GM12875 (cell line): ENCODE results near the gene CA10.

Experiments
- H3K4me3 ChIP-seq: one replicate; pipeline ENCODE4 v1.5.1; 2011; ENCODE audit warnings: low read depth, low read length, control low read depth
- TF ChIP-seq, protein P1 (sequence below): IDR thresholded peaks from 2 replicates; pipeline ENCODE4 v1.5.1; 2011; ENCODE audit warnings: low read depth, mild to moderate bottlenecking, control low read depth, inconsistent platforms, low read length, moderate library complexity, borderline replicate concordance; ENCODE audit not compliant: insufficient read depth

CA10 gene

DNA sequence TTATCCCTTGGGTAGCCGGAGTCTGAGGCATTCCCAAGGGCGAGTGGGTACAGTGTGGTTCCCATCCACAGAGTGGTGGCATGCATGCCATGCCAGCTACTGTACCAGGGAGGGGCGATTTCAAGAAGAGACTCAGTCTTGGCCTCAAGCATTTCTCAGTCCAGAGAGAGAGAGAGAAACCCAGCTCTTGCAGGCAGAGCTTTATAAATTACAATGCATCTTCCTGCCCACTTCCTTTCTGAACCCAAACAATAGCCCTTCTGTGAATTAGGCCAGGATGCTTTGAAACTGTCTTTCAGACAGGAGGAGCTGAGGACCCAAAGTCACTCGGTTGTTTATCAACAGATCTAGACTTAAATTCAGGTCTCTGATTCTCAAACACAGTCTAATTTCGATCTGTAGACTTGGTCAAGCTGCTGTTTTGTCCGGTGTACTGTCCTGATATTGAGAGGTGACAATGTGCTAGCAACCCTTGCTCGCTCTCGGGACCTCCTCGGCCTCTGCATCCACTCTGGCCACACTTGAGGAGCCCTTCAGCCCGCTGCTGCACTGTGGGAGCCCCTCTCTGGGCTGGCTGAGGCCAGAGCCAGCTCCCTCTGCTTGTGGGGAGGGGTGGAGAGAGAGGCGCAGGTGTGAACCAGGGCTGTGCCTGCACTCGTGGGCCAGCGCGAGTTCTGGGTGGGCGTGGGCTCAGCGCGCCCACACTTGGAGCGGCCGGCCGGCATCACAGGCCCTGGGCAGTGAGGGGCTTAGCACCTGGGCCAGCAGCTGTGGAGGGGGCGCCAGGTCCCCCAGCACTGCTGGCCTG, 490.2 kb downstream of the CA10 start:
- TF ChIP-seq, protein P1, sequence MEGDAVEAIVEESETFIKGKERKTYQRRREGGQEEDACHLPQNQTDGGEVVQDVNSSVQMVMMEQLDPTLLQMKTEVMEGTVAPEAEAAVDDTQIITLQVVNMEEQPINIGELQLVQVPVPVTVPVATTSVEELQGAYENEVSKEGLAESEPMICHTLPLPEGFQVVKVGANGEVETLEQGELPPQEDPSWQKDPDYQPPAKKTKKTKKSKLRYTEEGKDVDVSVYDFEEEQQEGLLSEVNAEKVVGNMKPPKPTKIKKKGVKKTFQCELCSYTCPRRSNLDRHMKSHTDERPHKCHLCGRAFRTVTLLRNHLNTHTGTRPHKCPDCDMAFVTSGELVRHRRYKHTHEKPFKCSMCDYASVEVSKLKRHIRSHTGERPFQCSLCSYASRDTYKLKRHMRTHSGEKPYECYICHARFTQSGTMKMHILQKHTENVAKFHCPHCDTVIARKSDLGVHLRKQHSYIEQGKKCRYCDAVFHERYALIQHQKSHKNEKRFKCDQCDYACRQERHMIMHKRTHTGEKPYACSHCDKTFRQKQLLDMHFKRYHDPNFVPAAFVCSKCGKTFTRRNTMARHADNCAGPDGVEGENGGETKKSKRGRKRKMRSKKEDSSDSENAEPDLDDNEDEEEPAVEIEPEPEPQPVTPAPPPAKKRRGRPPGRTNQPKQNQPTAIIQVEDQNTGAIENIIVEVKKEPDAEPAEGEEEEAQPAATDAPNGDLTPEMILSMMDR, result no peak

DNA sequence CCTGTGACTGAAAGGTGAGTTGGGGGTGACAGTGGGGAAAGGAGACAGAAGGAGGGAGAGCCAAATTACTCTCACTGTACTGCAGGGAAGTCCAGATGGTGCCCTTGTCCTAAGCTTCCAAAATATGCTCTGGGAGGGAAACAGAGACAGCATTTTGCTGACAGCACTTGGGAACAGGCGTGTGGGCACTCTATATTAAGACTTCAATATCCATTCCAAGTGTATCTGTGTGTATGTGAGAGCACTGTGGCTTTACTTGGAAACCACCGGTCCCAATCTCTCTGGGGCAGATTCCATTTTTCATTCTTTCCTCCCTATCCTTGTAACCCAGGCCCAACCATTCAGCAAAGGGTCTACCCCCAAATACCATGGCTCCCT, 490.8 kb downstream of the CA10 start:
- no peak overlapping the region for H3K4me3 ChIP-seq
- TF ChIP-seq, protein P1, result no peak

More for the DNA sequence above, 490.2 kb downstream of the CA10 start:
- H3K4me3 ChIP-seq, result no peak overlapping the region

DNA sequence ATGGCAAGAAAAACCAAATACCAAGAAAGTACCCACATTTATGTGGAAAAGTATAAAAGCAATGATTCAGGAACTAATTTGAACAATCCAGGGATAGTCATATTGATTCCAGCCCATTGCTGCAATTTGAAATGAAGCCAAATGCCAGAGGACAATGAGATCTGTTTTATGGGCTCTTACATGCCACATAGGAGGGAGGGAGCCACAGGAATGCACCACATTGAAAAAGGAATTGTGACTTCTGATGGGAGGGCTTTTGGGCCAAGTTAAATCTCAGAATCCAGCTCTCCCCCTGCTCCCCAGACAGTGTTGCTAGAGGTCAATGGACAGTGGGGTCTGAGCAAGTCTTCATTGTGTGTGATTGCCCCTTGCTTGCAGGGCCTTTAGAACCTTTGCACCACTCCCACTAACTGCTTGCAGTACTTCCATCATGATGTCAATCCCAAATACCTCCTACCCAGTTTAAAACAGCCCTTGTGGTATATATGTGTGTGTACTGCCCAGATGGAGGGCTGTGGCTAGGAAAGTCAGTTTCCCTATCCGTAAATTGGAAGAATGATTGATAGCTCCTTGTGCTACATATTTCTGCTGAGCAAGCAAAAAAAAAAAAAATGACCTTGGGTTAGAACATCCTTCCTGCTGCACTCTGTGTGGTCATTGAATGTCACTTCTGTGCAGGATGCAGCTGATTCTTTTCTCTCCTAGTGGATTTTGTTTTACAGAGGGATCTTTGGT, 491.4 kb downstream of the CA10 start:
- TF ChIP-seq, protein P1, result no peak
- H3K4me3 ChIP-seq, result no peak overlapping the region

DNA sequence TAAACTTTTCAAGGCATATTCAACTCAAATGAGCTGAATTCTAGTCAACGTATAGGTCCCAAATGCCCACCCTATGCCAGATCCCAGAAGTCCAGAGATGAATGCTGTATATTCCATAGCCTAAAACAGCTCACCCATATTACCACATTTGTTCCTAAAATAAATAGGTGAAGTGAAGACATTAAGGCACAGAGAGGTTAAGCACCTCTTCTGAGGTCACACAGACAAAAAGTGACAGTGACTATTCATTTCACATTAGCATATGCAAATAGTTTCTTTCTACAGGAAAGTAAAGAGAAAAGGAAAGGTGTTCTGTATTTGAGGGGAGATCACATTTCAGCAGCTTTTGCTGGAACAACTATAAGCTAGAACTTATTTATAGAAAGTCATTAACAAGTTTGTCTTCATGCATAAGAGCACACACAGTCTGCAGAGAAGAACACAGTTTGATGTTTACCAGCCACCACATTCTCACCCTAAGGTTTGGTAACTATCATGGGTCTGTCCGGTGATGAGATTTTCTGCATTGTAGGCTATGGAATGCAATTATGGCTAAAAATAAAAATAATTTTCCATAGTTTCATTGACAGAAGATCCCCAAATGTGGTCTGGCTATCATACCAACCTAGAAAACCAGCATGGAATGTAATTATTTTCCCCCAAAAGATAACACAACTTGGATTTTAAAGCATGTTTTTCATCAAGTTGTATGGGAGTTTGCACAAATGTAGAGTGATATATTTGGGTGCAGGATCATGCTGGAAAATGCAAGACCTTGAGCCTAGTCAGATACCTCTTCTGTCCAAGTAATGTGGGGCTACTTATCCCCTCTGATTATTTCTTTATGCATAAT, 496.1 kb downstream of the CA10 start:
- H3K4me3 ChIP-seq, result no peak overlapping the region
- TF ChIP-seq, protein P1, result no peak

DNA sequence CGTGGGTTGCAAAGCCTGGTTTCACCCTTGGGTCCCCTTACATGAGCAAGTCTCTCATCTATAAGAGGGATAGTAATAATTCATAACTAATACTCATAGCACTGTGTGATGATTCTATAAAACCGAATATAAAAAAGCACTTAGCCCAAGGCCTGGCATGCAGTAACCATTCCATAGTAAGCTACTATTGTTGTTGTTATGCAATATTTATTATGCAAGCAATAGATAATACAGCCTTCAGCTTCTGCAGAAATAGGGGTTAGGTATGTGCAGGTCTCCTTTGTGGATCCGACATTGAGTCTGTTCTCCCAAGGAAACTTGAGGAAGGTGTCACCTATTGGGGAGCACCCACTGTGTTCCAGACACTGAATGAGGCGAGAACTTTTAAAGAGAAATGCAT, 497.1 kb downstream of the CA10 start:
- TF ChIP-seq, protein P1, result no peak
- no peak overlapping the region for H3K4me3 ChIP-seq

DNA sequence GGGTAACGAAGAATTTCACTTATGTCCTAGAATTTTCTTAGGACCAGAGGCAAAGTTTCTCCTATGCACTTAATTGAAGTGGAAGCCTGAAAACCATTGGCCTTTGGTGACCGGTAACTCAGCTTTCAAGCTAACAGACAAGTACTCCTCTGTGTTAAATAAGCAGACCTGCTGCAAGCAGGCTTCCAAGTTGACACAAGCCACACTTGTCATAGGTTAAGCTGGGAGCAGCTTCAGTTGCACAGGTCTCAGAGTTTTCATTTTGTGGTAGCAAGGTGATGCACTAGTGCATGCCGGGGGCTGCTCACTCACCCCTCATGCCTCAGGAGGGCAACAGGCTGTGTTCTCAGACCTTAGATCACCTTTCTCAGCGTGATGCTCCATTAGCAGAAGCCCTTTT, 498.2 kb downstream of the CA10 start:
- TF ChIP-seq, protein P1, result no peak
- no peak overlapping the region for H3K4me3 ChIP-seq
